Measurements from ENCODE around the gene PLAAT5.

The PLAAT5 gene

GRCh38 chr11:63505857-63506528 is 15.0 kb upstream of the PLAAT5 start, which contains the start of gene LGALS12:
Gene LGALS12 (plus strand): TSS chr11:63506084. CDS start chr11:63506459, 375 bp downstream.
- H3K9me3 ChIP-seq (ENCODE audit: control insufficient read depth, low read length): peaks cover 4% of the 10 kb centered on the region
- WGBS: 54% methylated on average over 14 of the region's 15 CpGs
- H3K4me3 ChIP-seq (ENCODE audit: insufficient read depth in 1 of 2, low read depth in 1 of 2, low read length in 2 of 2): no peak within 1 kb of the TSS
- H3K27me3 ChIP-seq (ENCODE audit: control insufficient read depth in 1 of 2, insufficient read depth in 1 of 2, low read length in 2 of 2): no peaks in the 10 kb centered on the region
- no peak within 1 kb of the TSS for H4K91ac ChIP-seq (ENCODE audit: low read length)
- no peaks in the 10 kb centered on the region for H3K79me1 ChIP-seq (replicated peaks; ENCODE audit: low read length, poor library complexity, severe bottlenecking)
- H2AK5ac ChIP-seq (ENCODE audit: low read length, severe bottlenecking): peak within 1 kb of the TSS; percentile 27
- H2BK120ac ChIP-seq (ENCODE audit: low read depth, low read length): no peak within 1 kb of the TSS
- H3K9ac ChIP-seq (ENCODE audit: low read length): no peak within 1 kb of the TSS
- no peak within 1 kb of the TSS for H3K4me2 ChIP-seq (ENCODE audit: low read length, poor library complexity, severe bottlenecking)
- H3K4me1 ChIP-seq (ENCODE audit: control insufficient read depth, insufficient read depth, low read depth, low read length): peaks cover 23% of the 10 kb centered on the region
- no peak within 1 kb of the TSS for H3K23ac ChIP-seq (ENCODE audit: low read length in 2 of 2)
- no peak within 1 kb of the TSS for H3K18ac ChIP-seq (ENCODE audit: low read depth in 1 of 2, low read length in 2 of 2)
- no peaks in the 10 kb centered on the region for H3K36me3 ChIP-seq (ENCODE audit: control insufficient read depth in 1 of 2, insufficient read depth in 2 of 2, low read depth in 1 of 2, low read length in 2 of 2)
- no peak within 1 kb of the TSS for H2BK12ac ChIP-seq (ENCODE audit: low read length in 2 of 2)
- no peak for DNase-seq
- no peak within 1 kb of the TSS for H2BK5ac ChIP-seq (ENCODE audit: low read depth, low read length, poor library complexity, severe bottlenecking)
- H3K14ac ChIP-seq (ENCODE audit: low read length in 2 of 2): no peak within 1 kb of the TSS
- H3K4ac ChIP-seq (ENCODE audit: low read depth in 1 of 2, low read length in 2 of 2): no peak within 1 kb of the TSS
- no peak within 1 kb of the TSS for H3K27ac ChIP-seq (ENCODE audit: low read length, poor library complexity, severe bottlenecking)
- H4K8ac ChIP-seq (ENCODE audit: low read length): no peak within 1 kb of the TSS
- no peak within 1 kb of the TSS for H2BK15ac ChIP-seq (ENCODE audit: low read depth, poor library complexity, severe bottlenecking)
- H2AFZ ChIP-seq (ENCODE audit: low read depth, low read length): no peak within 1 kb of the TSS

DNA sequence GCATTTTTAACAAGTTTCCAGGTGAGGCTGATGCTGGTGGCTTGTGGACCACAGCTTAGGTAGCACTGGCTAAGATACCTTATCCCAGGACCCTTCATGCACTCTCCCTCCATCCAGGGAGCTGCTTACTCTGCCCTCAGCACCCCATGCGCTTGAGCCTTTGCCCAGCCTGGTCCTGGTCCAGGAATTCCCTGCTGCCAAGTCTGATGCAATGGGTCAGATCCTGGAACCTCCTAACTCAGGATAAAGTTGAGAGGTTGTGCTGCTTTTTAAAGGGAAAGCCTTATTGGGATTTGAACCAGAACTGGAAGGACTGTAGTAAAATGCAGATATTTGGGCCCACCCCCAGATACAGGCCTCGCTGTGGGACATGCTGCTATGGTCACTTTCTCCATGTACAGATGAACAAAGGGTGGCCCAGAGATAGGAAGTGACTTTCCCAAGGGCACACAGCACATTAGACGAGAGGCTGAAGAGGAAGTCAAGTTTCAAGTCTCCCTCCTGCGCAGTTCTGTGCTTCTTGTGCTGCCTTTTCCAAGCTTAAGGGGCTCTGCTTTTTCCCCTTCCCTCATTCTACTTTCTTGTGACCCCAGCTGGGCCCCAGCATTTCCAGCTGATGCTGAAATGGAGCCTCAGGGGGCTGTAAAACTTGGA is 14.1 kb upstream of the PLAAT5 start:
- no peak overlapping the region for H4K91ac ChIP-seq (ENCODE audit: low read length)

DNA sequence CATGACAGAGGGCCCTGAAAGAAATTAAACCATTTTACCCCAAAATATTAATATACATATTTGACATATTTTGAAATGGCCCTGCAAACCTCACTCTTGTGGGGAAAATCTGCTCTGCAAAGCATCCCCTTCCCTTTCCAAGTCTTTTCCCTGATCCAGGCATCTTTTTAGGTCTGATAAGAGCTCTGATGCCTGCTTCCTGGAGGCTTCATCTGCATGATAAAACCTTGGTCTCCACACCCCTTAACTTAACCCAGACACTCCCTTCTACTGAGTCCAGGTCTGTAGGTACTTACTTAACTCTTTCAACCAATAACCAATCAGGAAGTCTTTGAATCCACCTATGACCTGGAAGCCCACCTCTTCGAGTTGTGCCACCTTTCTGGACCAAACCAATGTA is 13.1 kb upstream of the PLAAT5 start:
- H3K36me3 ChIP-seq (ENCODE audit: control insufficient read depth in 1 of 2, insufficient read depth in 2 of 2, low read depth in 1 of 2, low read length in 2 of 2): no peaks in the 10 kb centered on the region
- H3K9me3 ChIP-seq (ENCODE audit: control insufficient read depth, low read length): peaks cover 22% of the 10 kb centered on the region
- H3K9ac ChIP-seq (ENCODE audit: low read length): no peak overlapping the region
- no peak for DNase-seq
- no peak overlapping the region for H2BK12ac ChIP-seq (ENCODE audit: low read length in 2 of 2)
- no peak overlapping the region for H3K18ac ChIP-seq (ENCODE audit: low read depth in 1 of 2, low read length in 2 of 2)
- no peak overlapping the region for H2BK120ac ChIP-seq (ENCODE audit: low read depth, low read length)
- H4K8ac ChIP-seq (ENCODE audit: low read length): no peak overlapping the region
- H3K27ac ChIP-seq (ENCODE audit: low read length, poor library complexity, severe bottlenecking): no peak overlapping the region
- no peak overlapping the region for H2BK5ac ChIP-seq (ENCODE audit: low read depth, low read length, poor library complexity, severe bottlenecking)
- H3K4me3 ChIP-seq (ENCODE audit: insufficient read depth in 1 of 2, low read depth in 1 of 2, low read length in 2 of 2): no peak overlapping the region
- no peak overlapping the region for H3K14ac ChIP-seq (ENCODE audit: low read length in 2 of 2)
- 56% methylated on average over 1 of the region's 1 CpG for WGBS
- no peak overlapping the region for H2AFZ ChIP-seq (ENCODE audit: low read depth, low read length)
- H3K79me1 ChIP-seq (replicated peaks; ENCODE audit: low read length, poor library complexity, severe bottlenecking): no peaks in the 10 kb centered on the region
- H2BK15ac ChIP-seq (ENCODE audit: low read depth, poor library complexity, severe bottlenecking): no peak overlapping the region
- no peak overlapping the region for H3K4ac ChIP-seq (ENCODE audit: low read depth in 1 of 2, low read length in 2 of 2)
- H3K4me2 ChIP-seq (ENCODE audit: low read length, poor library complexity, severe bottlenecking): no peak overlapping the region
- H4K91ac ChIP-seq (ENCODE audit: low read length): no peak overlapping the region
- no peaks in the 10 kb centered on the region for H3K27me3 ChIP-seq (ENCODE audit: control insufficient read depth in 1 of 2, insufficient read depth in 1 of 2, low read length in 2 of 2)
- no peak overlapping the region for H3K23ac ChIP-seq (ENCODE audit: low read length in 2 of 2)
- peaks cover 15% of the 10 kb centered on the region for H3K4me1 ChIP-seq (ENCODE audit: control insufficient read depth, insufficient read depth, low read depth, low read length)
- H2AK5ac ChIP-seq (ENCODE audit: low read length, severe bottlenecking): no peak overlapping the region

More for the DNA sequence above, 14.1 kb upstream of the PLAAT5 start:
- H3K23ac ChIP-seq (ENCODE audit: low read length in 2 of 2): no peak overlapping the region
- H3K79me1 ChIP-seq (replicated peaks; ENCODE audit: low read length, poor library complexity, severe bottlenecking): no peaks in the 10 kb centered on the region
- H3K36me3 ChIP-seq (ENCODE audit: control insufficient read depth in 1 of 2, insufficient read depth in 2 of 2, low read depth in 1 of 2, low read length in 2 of 2): no peaks in the 10 kb centered on the region
- H3K9ac ChIP-seq (ENCODE audit: low read length): no peak overlapping the region
- H3K4me2 ChIP-seq (ENCODE audit: low read length, poor library complexity, severe bottlenecking): no peak overlapping the region
- H3K4ac ChIP-seq (ENCODE audit: low read depth in 1 of 2, low read length in 2 of 2): no peak overlapping the region
- H2BK5ac ChIP-seq (ENCODE audit: low read depth, low read length, poor library complexity, severe bottlenecking): no peak overlapping the region
- no peaks in the 10 kb centered on the region for H3K27me3 ChIP-seq (ENCODE audit: control insufficient read depth in 1 of 2, insufficient read depth in 1 of 2, low read length in 2 of 2)
- H2BK12ac ChIP-seq (ENCODE audit: low read length in 2 of 2): no peak overlapping the region
- no peak overlapping the region for H3K27ac ChIP-seq (ENCODE audit: low read length, poor library complexity, severe bottlenecking)
- H3K4me3 ChIP-seq (ENCODE audit: insufficient read depth in 1 of 2, low read depth in 1 of 2, low read length in 2 of 2): no peak overlapping the region
- H3K14ac ChIP-seq (ENCODE audit: low read length in 2 of 2): no peak overlapping the region
- peaks cover 13% of the 10 kb centered on the region for H3K9me3 ChIP-seq (ENCODE audit: control insufficient read depth, low read length)
- no peak for DNase-seq
- no peak overlapping the region for H2AFZ ChIP-seq (ENCODE audit: low read depth, low read length)
- no peak overlapping the region for H2AK5ac ChIP-seq (ENCODE audit: low read length, severe bottlenecking)
- WGBS: 70% methylated on average over 3 of the region's 4 CpGs
- peaks cover 15% of the 10 kb centered on the region for H3K4me1 ChIP-seq (ENCODE audit: control insufficient read depth, insufficient read depth, low read depth, low read length)
- no peak overlapping the region for H2BK15ac ChIP-seq (ENCODE audit: low read depth, poor library complexity, severe bottlenecking)
- no peak overlapping the region for H4K8ac ChIP-seq (ENCODE audit: low read length)
- no peak overlapping the region for H2BK120ac ChIP-seq (ENCODE audit: low read depth, low read length)
- H3K18ac ChIP-seq (ENCODE audit: low read depth in 1 of 2, low read length in 2 of 2): no peak overlapping the region

DNA sequence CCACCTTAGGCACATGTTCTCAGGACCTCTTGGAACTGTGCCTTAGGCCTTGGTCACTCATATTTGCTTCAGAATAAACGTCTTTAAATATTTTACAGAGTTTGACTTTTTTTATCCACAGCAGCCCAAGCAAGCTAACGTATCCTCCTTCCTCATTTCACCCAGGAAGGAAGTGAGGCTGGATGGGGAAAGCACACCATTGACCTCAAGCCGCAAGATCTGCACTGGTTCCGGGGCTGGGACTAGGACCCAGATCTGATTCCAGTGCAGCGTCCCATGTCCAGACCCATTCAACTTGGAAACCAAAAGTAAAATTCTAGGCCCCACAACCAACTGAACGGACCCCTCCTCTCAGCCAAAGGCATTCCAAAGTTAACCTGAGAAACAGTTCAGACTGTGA is 12.5 kb upstream of the PLAAT5 start:
- H2BK120ac ChIP-seq (ENCODE audit: low read depth, low read length): no peak overlapping the region
- WGBS: 76% methylated on average over 5 of the region's 6 CpGs
- H4K8ac ChIP-seq (ENCODE audit: low read length): no peak overlapping the region
- no peaks in the 10 kb centered on the region for H3K36me3 ChIP-seq (ENCODE audit: control insufficient read depth in 1 of 2, insufficient read depth in 2 of 2, low read depth in 1 of 2, low read length in 2 of 2)
- no peak overlapping the region for H4K91ac ChIP-seq (ENCODE audit: low read length)
- no peak overlapping the region for H2BK15ac ChIP-seq (ENCODE audit: low read depth, poor library complexity, severe bottlenecking)
- H2AFZ ChIP-seq (ENCODE audit: low read depth, low read length): no peak overlapping the region
- H3K27me3 ChIP-seq (ENCODE audit: control insufficient read depth in 1 of 2, insufficient read depth in 1 of 2, low read length in 2 of 2): no peaks in the 10 kb centered on the region
- no peak overlapping the region for H2AK5ac ChIP-seq (ENCODE audit: low read length, severe bottlenecking)
- no peak overlapping the region for H3K23ac ChIP-seq (ENCODE audit: low read length in 2 of 2)
- no peak overlapping the region for H3K18ac ChIP-seq (ENCODE audit: low read depth in 1 of 2, low read length in 2 of 2)
- no peak overlapping the region for H3K4me3 ChIP-seq (ENCODE audit: insufficient read depth in 1 of 2, low read depth in 1 of 2, low read length in 2 of 2)
- no peak overlapping the region for H2BK12ac ChIP-seq (ENCODE audit: low read length in 2 of 2)
- no peak overlapping the region for H3K4me2 ChIP-seq (ENCODE audit: low read length, poor library complexity, severe bottlenecking)
- H3K9me3 ChIP-seq (ENCODE audit: control insufficient read depth, low read length): peaks cover 25% of the 10 kb centered on the region
- no peak overlapping the region for H3K27ac ChIP-seq (ENCODE audit: low read length, poor library complexity, severe bottlenecking)
- no peaks in the 10 kb centered on the region for H3K79me1 ChIP-seq (replicated peaks; ENCODE audit: low read length, poor library complexity, severe bottlenecking)
- H3K14ac ChIP-seq (ENCODE audit: low read length in 2 of 2): no peak overlapping the region
- no peak for DNase-seq
- H2BK5ac ChIP-seq (ENCODE audit: low read depth, low read length, poor library complexity, severe bottlenecking): no peak overlapping the region
- no peak overlapping the region for H3K4ac ChIP-seq (ENCODE audit: low read depth in 1 of 2, low read length in 2 of 2)
- H3K4me1 ChIP-seq (ENCODE audit: control insufficient read depth, insufficient read depth, low read depth, low read length): peaks cover 15% of the 10 kb centered on the region
- H3K9ac ChIP-seq (ENCODE audit: low read length): no peak overlapping the region
